Measurements from ENCODE around the gene PLEKHA7.

DNA sequence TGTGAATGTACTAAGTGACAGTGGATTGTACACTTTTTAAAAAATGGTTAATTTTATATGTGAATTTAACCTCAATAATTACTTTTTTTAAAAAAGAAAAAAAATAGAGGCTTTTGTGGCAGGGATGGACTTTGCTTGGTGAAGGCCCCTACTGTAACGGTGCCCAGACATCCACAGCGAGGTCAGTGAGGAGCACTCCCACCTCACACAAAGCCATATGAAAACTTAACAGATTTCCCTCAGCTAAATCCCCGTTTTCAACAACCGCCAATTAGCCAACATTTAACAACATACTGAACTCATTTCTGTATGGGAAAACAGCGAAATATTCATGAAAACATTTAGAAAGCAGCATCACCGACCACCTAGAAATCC is 276.4 kb downstream of the PLEKHA7 start:
- no peak for TF ChIP-seq EZH2 (IDR thresholded peaks at IDR 0.05; ENCODE audit: borderline replicate concordance, low read depth, low read length, poor library complexity, severe bottlenecking)
- TF ChIP-seq, protein P1, sequence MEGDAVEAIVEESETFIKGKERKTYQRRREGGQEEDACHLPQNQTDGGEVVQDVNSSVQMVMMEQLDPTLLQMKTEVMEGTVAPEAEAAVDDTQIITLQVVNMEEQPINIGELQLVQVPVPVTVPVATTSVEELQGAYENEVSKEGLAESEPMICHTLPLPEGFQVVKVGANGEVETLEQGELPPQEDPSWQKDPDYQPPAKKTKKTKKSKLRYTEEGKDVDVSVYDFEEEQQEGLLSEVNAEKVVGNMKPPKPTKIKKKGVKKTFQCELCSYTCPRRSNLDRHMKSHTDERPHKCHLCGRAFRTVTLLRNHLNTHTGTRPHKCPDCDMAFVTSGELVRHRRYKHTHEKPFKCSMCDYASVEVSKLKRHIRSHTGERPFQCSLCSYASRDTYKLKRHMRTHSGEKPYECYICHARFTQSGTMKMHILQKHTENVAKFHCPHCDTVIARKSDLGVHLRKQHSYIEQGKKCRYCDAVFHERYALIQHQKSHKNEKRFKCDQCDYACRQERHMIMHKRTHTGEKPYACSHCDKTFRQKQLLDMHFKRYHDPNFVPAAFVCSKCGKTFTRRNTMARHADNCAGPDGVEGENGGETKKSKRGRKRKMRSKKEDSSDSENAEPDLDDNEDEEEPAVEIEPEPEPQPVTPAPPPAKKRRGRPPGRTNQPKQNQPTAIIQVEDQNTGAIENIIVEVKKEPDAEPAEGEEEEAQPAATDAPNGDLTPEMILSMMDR (conservative IDR thresholded peaks at IDR 0.05; ENCODE audit: low read depth, low read length), result no peak
